Eye (tissue), 1 donor: ENCODE measurements around the gene FGR.
A peak's percentile ranks its signal among the peaks of the same experiment; 100 is the strongest.
"Not testable (repeated sequence)": the region's sequence is repeated elsewhere in the genome, so short reads cannot be mapped to it uniquely, and the experiment has no call there.

Experiments used
- DNase-seq: peaks from one replicate; pipeline ENCODE4 v3.0.0-alpha.2; 2015

Gene FGR

DNA sequence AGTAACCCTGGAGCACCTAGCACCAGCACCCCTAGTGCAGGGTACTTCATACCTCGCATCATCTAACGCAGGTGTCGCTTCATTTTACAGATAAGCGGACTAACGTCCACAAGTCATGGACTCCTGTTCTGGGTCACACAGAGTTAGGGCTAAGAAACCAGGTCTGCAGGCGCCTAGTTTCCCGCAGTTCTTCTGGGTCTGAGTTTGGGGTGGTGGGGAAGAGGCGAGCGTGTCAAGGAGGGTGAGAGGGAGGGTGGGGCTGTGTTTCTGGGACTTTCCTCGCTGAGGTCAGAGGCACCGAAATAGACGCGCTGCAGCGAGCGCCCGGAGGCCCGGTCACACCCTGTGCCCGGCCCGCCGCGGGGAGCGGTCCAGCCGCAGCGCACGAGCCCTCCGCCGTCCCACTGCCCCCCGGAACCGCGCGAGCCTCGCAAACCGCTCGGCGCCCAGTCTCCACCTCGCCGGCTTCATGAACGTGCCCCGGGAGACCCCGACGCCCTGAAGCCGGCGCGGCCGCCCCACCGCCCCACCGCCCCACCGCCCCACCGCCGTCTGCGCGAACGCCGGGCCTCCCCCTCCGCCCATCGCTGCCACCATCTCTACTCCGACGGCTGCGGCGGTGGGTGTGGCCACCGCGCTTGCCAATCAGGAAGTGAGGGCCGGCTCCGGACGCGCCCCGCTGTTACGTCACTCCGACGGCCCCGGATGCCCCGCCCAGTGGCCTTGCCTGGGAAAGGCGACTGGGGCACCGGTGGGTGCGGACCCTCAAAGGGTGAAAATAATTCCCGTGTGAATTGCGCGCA lies 24.7 kb upstream of the FGR start:
- peak; percentile 92 for DNase-seq

DNA sequence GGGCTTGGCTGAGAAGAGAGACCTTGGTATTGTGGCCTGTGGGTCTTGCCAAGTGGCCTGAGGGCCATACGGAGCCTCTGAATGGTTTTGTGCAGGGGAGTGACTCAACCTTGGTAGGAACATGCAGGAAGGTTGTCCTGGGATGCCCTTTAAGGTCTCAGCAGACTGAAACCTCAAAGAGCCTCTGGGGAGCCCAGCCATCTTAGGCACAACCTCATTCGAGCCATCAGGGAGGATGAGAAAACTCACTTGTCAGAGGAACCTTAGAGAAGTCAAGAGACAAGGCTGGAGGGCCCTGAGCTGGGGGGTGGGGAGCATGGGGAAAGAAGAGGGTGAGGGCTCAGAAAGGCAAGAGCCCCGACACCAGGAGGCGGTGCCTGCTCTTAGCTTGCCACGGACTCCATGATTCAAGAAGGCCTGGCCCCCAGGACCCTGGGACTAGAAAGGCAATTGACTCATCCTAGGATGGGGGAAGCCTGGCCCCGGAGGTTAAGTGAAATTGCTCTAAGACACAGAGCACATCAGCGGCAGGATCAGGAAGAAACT lies 24.0 kb upstream of the FGR start:
- DNase-seq, result no peak

DNA sequence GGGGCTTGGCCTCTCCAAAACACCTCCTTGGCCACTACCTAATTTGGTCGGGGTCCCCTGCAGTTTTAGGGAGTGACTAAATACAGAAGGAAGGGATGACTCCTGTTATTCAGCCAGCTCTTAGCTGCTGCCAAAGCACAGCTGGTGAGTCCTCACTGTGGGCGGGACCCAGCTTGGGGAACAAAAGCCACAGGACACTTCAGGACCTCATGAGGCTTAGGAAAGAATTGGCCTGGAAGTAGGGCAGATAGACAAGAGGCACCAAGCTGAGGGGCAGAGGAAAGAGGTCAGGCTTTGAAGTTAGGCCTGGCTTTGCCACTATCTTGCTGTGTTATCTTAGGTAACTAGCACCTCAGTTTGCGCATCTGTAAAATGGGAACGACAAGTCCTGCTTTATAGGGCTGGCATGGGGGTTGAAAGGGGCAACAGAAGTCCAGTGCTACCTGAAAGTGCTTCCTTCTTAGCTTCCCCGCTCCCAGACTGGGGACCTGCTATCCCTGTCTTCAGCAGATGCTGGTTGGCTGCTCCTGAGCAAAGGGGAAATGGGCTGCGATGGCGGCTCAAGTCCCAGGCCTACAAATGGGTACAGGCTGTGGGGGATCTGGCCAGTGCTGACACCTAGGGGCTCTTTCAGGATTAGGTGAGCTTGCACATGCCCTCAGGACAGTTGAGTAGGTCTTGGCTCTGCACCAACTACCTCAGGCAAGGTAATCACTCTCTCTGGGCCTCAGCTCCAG lies 21.3 kb upstream of the FGR start:
- no peak for DNase-seq

DNA sequence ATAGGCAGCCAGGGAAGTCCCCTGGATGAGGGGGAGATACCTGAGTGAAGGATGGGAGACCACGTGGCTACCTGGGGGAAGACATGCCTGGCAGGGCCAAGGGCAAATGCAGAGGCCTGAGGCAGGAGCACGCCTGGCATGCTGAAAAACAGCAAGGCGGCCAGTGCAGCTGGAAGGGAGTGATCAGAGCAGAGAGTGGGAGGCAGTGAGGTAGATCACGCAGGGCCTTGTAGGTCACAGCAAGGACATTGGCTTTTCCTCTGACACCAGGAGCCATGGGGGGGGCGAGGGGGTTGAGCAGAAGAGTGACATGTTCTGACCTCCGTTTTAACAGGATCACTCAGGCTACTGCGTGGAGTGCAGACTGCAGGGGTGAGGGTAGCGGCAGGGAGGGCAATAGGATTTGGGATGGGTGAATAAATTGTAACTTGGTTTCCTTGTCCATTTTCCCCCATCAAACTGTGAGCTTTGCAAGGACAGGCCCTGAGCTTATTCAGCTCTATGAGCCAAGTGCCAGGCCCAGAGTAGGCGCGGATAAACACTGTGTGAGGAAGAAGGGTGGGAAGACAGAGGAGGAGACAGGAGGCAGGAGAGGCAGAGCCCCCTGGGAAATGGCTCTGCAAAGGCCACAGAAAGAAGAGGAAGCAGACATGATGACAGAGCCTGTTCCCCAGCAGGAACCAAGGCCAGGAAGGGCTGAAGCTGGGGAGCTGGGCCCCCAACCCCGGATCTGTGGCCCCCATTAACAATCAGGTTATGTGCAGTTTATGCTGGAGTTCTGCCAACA lies 20.4 kb upstream of the FGR start:
- DNase-seq, result peak; percentile 52

DNA sequence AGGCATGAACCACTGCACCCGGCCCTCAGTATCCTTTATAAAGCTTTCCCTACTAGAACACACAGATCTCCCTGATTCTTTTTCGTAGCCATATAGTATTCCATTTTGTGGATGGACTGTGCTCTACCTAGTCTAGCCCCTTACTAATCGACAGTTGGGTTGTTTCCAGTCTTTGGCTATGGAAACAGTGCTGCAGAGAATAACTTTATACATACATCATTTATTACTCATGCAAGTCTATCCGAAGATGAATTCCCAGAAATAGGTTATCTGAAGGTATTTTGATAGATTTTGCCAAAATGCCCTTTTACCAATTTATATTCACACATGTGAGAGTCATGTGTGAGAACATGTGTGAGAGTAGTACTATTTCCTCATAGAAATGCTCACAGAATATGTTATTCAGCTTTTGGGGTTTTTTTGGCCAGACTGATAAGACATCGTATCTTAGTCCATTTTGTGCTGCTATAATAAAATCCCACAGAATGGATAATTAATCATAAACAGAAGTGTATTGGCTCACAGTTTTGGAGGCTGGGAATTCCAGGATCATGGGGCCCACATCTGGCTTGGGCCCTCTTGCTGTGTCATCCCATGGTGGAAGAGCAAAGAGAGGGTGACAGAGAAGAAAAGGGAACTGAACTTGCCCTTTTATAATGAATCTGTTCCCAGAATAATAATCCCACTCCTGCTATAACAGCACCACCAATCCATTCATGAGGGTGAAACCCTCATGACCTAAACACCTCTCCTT lies 17.3 kb upstream of the FGR start:
- DNase-seq, result no peak

DNA sequence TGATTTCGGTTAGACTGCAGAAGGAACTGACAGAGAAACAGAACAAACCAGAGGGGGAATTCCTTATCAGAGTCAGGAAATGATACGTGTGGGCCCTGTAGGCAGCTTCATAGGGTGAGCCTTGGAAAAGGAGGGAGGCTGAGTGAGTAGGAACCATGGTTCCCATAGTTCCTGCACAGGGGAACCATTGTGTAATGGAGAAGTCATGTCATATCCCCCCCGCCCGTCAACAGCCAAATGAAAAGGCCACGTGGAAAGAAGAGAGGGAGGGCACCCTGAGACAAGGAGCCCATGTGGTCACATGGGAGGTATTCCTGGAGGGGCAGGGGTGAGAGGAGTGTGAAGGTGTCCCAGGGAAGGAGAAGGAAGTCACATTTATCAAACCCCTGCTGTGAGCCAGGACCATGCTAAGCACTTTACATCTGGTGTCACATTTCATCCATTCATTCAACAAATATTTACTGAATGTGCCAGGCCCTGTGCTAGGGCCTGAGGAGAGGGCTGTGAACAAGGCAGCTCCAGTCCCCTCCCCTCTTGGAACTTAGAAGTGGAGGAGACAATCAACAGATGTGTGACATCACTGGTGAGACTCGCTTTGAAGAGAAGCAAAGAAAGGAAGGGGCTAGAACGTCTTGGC lies 15.7 kb upstream of the FGR start:
- DNase-seq, result no peak

DNA sequence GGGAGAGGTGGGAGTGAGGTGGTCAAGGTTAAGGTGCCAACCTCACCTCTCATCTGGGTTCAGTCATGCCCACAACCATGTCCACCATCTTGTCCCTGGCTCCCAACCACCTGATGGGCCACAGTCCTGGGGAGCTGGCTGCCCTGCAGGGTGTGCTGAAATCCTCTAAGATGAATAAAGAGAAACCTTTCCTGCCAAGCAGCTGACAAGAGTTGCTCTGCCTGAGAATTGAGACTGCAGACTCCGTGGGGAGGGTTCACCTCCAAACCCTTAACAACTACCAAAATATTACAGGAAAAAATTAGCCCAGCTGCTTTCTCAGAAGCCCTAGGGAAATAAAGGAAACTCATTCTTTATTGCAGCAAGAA lies 15.2 kb upstream of the FGR start:
- DNase-seq, result no peak

DNA sequence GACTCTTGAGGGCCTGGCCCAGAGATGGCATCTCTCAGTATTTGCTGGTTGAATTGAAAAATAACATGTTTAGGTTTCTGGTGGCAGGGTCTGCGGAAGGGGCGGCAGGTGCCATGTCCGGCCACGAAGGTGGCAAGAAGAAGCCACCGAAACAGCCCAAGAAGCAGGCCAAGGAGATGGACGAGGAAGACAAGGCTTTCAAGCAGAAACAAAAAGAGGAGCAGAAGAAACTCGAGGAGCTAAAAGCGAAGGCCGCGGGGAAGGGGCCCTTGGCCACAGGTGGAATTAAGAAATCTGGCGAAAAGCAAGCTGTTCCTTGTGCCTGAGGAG lies 14.3 kb upstream of the FGR start:
- DNase-seq, result no peak

DNA sequence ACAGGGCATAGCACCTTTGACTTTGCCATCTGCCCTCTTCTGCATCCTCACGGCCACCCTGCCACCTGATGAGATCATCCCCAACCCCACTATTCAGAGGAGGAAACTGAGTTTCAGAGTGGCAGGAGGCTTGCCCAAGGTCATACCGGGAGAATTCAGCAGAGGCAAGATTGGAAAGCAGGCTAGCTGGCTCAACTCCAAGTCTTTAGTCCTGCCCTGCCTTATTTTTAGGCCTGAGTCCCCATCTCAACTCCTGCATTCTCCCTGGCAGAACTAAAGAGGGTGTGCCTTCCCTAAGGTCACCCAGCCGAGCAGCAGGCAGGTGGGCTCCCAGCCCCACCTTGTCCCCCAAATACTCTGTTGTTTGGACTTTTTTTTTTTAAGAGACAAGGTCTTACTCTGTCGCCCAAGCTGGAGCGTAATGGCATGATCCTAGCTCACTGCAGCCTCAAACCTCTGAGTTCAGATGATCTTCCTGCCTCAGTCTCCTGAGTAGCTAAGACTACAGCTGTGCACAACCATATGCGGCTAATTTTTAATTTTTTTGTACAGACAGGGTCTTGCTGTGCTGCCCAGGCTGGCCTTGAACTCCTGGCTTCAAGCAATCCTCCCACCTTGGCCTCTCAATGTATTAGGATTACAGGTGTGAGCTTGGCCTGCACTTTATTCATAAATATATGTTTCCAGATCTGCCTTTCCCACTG lies 13.8 kb upstream of the FGR start:
- DNase-seq, result no peak

DNA sequence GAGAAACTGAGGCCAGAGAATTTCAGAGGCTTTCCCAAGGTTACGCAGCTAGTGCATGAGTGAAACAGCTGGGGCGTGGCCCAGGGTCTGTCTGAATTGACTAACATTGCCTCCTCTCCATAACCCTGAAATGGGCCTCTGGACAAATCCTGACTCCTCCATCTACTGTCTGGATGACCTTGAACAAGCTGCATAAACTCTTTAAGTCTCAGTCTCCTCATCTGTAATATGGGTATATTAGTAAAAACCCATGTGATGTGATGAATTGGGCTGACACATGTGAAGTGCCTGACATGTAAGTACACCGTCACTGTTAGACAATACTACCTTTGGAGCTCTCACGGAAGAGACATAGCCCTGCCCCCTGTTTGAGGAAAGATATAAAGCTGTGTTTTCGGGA lies 12.3 kb upstream of the FGR start:
- no peak for DNase-seq

DNA sequence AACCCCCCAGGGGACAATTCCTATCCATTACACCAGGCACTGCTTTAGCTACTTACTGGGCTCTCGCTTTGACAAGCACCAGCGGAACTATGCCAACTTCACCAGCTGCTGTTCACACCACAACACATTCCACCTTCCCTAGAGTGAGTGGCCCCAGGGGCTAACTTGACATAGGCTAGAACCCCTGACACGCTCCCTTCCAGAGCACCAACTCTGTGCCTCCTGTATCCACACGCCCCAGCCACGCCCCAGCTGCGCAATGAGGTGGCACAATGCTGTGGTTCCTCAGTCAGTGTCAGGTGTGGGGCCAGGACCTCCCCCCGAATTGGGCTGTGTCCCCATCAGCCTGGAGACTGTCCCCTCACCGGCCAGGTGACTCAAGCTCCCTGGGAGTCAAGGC lies 11.7 kb upstream of the FGR start:
- DNase-seq, result no peak

DNA sequence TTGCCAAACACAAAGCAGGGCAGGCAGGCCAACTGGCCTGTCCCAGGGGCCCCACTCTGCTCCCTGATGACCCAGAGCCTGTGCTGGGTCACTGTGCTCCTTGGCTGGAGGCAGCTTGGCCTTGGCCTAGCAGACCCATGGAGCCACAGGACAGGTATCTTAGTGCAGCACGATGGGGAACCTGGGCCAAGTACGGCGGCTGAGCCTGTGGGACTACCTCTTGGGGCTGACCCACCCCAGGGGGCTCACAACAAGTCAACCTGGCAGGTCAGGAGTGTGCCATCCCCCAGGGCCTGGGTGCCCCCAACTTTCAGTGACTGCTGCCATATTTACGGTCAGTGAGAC lies 10.1 kb upstream of the FGR start:
- DNase-seq, result no peak

DNA sequence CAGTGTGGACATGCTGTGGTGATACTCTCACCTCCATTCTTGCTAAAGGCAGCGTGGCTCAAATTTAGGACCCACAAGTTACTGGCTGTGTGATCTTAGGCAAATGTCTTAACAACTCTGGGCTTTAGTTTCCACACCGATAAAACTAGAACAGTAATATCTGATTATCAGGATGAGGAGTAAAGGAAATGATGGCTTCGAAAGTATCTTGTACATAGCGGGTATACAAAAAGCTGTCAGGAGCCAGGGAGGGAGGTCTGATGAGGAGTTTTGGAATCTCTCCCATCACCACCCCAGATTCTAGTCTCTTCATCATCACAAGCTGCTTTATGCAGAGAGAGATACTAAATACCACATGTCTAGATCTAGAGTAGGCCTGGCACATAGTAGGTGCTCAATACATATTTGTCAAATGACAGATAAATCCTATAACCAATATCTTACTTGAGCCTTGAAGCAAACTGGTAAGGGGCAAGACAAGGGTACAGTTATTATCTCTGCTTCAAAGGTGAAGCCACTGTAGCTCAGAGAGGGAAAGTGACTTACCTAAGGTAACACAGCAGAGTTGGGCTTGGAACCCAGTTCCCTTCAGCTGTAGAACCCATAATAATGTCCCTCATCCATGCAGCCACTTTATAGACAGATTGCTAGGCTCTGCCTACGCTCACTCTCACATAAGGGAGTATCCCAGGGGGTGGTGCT lies 9.5 kb upstream of the FGR start:
- no peak for DNase-seq

DNA sequence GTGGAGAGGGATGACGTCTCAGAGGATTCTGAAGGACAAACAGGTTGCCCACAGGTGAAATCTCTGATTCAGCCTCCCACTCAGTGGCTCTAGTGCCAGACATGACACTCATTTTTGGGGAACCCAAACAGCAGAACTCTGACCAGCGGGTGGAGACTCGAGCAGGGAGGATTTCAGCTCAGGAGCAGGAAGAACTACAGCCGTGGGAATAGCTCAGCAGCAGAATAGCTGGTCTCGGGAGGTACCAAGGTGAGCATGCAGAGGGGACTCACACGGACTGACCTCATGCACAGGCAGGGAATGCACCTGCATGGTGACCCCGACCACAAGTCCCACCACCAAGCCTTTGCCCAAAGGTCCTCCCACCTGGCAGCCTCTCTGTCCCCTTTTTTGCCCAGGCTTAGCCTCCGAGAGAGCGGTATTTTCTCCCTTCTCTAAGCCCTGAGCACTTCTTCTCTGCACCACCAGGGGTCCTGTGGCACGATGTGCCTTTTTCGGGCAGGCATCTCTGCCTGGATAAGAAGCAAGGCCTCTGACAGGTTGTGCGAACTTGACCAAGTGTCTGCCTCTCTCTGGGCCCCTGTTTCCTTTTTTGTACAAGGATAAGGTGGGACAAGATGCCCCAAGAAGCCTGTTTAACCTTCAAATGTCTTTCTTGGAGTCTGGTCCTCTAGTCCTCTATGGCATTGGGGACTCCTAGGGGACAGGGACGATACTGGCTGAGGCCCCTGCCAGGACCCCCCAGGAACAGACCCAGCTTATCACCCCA lies 8.8 kb upstream of the FGR start:
- DNase-seq, result peak; percentile 67

DNA sequence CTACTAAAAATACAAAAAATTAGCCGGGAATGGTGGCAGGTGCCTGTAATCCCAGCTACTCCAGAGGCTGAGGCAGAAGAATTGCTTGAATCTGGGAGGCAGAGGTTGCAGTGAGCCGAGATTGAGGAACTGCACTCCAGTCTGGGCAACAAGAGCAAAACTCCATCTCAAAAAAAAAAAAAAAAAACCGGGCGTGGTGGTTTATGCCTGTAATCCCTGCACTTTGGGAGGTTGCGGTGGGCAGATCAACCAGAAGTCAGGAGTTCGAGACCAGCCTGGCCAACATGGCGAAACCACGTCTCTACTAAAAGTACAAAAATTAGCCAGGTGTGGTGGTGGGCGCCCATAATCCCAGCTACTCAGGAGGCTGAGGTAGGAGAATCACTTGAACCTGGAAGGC lies 5.5 kb upstream of the FGR start:
- not testable (repeated sequence) for DNase-seq

DNA sequence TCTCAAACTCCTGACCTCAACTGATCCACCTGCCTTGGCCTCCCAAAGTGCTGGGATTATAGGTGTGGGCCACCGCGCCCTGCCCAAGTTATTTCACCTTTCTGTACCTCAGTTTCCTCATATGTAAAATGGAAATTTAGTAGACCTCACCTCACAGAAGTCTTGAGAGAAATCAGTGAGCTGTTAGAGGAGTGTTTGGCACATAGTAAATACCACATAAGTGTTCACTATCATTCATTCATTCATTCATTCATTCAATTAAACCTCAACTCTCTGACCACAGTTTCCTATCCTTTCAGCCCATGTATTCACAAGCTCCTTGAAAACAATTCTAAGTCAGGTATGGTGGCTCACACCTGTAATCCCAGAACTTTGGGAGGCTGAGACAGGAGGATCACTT lies 3.8 kb upstream of the FGR start:
- no peak for DNase-seq

DNA sequence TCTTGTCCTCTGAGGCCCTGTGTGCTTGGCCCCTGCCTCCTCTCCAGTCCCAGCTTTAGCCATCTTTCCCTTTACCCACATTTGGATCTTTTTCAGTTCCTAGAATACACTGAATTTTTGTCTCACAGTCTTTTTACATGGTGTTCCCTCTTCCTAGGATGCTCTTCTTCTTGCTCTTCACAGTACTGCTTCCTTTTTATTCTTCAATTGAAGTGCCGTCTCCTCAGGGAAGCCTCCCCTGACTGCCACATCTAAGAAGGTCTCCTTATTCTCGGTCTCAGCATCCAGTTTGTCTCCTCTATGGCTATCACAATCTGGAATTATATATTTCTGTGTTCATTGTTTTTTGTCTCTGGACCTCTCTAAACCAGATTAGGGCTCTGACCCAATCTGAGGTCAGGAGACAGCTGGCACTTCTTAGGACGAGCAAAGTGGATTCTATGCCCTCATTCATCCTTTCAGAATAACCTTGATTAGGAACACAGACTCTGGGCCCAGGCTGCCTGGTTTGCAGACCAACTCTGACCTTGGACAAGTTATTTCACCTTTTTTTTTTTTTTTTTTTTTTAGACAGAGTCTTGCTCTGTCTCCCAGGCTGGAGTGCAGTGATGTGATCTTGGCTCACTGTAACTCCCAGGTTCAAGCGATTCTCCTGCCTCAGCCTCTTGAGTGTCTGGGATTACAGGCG lies 3.2 kb upstream of the FGR start:
- no peak for DNase-seq

DNA sequence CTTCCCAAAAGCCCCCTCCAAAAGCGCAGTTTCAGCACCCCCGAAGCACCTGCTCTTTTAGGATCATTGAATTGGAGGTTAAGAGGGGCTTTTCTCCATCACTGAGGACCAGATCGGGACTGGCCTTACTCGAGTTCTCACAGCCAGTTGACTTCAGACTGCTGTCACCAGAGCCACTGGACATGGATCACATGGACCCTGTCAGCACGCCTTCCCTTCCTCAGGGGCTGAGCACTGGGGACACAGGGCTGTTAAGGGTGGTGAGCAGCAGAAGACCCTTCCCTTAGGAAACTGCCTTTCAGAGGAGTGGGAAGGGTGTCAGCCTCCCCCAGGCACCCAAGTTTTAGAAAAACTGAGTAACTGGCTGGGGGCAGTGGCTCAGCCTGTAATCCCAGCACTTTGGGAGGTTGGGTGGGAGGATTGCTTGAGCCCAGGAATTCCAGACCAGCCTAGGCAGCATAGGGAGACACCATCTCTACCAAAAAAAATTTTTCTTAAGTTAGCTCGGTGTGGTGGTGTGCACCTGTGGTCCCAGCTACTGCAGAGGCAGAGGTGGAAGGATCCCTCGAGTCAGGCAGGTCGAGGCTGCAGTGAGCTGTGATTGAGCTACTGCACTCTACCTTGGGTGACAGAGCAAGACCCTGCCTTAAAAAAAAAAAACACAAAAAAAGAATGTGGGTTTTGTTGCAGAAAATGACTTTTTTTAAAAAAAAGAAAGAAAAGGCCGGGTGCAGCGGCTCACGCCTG lies 584 bp upstream of the FGR start:
- DNase-seq, result no peak
